HG03135 (cell line): ENCODE measurements around the gene LONP1.

ENCODE experiments used
- ATAC-seq: cut with Tn5 transposase; IDR thresholded peaks from one replicate; pipeline ENCODE4 v1.9.1; 2021; ENCODE audit warnings: mild to moderate bottlenecking, moderate library complexity; ENCODE audit not compliant: unreplicated experiment

LONP1 gene

GRCh38 chr19:5679289-5680083 lies 40.5 kb downstream of the LONP1 start:
- ATAC-seq = no peak

- no peak for ATAC-seq
Observed at GRCh38 chr19:5678071-5678718, 41.8 kb downstream of the LONP1 start.

GRCh38 chr19:5677580-5677979 lies 42.4 kb downstream of the LONP1 start:
- ATAC-seq = no peak

- no peak for ATAC-seq
Observed at GRCh38 chr19:5677136-5677535, 42.8 kb downstream of the LONP1 start.

GRCh38 chr19:5676772-5677105 lies 43.2 kb downstream of the LONP1 start:
- ATAC-seq = no peak

- ATAC-seq = no peak
Observed at GRCh38 chr19:5676105-5676771, 43.7 kb downstream of the LONP1 start.

GRCh38 chr19:5674714-5675113 lies 45.2 kb downstream of the LONP1 start:
- ATAC-seq = no peak

GRCh38 chr19:5673752-5674151 lies 46.2 kb downstream of the LONP1 start:
- ATAC-seq = no peak

GRCh38 chr19:5672708-5673459 lies 47.1 kb downstream of the LONP1 start:
- no peak for ATAC-seq

- no peak for ATAC-seq
Observed at GRCh38 chr19:5671600-5671999, 48.3 kb downstream of the LONP1 start.

- no peak for ATAC-seq
Observed at GRCh38 chr19:5669212-5669611, 50.7 kb downstream of the LONP1 start.

GRCh38 chr19:5667751-5668271 lies 52.1 kb downstream of the LONP1 start:
- no peak for ATAC-seq

- ATAC-seq = no peak
Observed at GRCh38 chr19:5666921-5667610, 52.9 kb downstream of the LONP1 start.

- ATAC-seq = no peak
Observed at GRCh38 chr19:5665781-5666513, 54.0 kb downstream of the LONP1 start.

- ATAC-seq = no peak
Observed at GRCh38 chr19:5664515-5664914, 55.4 kb downstream of the LONP1 start.

- no peak for ATAC-seq
Observed at GRCh38 chr19:5663904-5664303, 56.0 kb downstream of the LONP1 start.

- ATAC-seq = no peak
Observed at GRCh38 chr19:5661483-5661882, 58.5 kb downstream of the LONP1 start.

GRCh38 chr19:5655412-5655811 lies 64.5 kb downstream of the LONP1 start:
- no peak for ATAC-seq

- no peak for ATAC-seq
Observed at GRCh38 chr19:5654931-5655330, 65.0 kb downstream of the LONP1 start.

GRCh38 chr19:5652261-5652660 lies 67.7 kb downstream of the LONP1 start:
- no peak for ATAC-seq
